GM23338 (cell line): ENCODE measurements around the gene KCTD2.

ENCODE experiments used
- CREB1 ChIP-seq: fragments of 250-450 bp; sonication (Bioruptor Pico); IDR thresholded peaks from 2 replicates; pipeline ENCODE4 v1.5.0; 2020; ENCODE audit warnings: low read depth, mild to moderate bottlenecking, moderate library complexity
- EZH2phosphoT487 ChIP-seq: fragments of 200-600 bp; sonication (generic); IDR thresholded peaks from one replicate; pipeline ENCODE4 v1.8.1; 2018; ENCODE audit warnings: antibody characterized with exemption; ENCODE audit not compliant: unreplicated experiment
- POLR2AphosphoS5 ChIP-seq: IDR thresholded peaks from 2 replicates; pipeline ENCODE4 v1.6.1; 2016; ENCODE audit warnings: antibody characterized with exemption, low read depth
- ZNF114 ChIP-seq: fragments of 250-450 bp; sonication (Bioruptor Pico); IDR thresholded peaks from 2 replicates; pipeline ENCODE4 v1.5.0; 2020; ENCODE audit warnings: mild to moderate bottlenecking, moderate library complexity
- ZNF331 ChIP-seq: fragments of 250-450 bp; sonication (Bioruptor Pico); IDR thresholded peaks from 2 replicates; pipeline ENCODE4 v1.5.0; 2020; ENCODE audit warnings: low read depth, mild to moderate bottlenecking, moderate library complexity
- TF ChIP-seq, protein P1 (sequence below), 2 experiments: fragments of 200-600 bp in 1 of 2; sonication (generic) in 1 of 2; conservative IDR thresholded peaks; 2 replicates each; pipeline versions ENCODE4 v1.5.1 to v1.6.1; 2016 to 2017; ENCODE audit warnings: antibody characterized with exemption in 2 of 2, low read depth in 2 of 2, mild to moderate bottlenecking in 2 of 2, moderate library complexity in 1 of 2

DNA sequence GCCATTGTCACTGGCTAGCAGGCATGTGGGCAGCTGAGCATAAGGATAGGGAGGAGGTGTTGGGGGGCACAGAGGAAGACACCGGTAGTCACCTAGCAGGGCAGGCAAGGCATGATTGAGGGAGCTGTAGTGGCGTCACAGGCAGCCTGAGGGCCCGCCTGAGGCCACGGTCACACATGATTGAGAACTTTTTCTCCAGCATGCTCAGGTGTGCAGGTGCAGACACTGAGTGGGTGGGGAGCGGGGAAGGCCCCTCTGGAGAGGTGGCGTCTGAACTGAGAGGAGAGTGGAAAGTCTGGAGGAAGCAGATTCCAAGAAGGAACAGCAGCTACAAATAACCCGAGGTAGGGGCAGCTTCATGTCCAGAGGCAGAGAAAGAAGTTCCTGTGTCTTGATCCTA lies 51.8 kb downstream of the KCTD2 start:
- TF ChIP-seq ZNF114 (no peak), CREB1 (no peak), ZNF331 (CRISPR knock-in tag) (no peak), EZH2phosphoT487 (no peak), POLR2AphosphoS5 (no peak)
- TF ChIP-seq, protein P1, sequence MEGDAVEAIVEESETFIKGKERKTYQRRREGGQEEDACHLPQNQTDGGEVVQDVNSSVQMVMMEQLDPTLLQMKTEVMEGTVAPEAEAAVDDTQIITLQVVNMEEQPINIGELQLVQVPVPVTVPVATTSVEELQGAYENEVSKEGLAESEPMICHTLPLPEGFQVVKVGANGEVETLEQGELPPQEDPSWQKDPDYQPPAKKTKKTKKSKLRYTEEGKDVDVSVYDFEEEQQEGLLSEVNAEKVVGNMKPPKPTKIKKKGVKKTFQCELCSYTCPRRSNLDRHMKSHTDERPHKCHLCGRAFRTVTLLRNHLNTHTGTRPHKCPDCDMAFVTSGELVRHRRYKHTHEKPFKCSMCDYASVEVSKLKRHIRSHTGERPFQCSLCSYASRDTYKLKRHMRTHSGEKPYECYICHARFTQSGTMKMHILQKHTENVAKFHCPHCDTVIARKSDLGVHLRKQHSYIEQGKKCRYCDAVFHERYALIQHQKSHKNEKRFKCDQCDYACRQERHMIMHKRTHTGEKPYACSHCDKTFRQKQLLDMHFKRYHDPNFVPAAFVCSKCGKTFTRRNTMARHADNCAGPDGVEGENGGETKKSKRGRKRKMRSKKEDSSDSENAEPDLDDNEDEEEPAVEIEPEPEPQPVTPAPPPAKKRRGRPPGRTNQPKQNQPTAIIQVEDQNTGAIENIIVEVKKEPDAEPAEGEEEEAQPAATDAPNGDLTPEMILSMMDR (conservative IDR thresholded peaks at IDR 0.05; ENCODE audit: low read depth in 2 of 2): no peak
